ENCODE data around the gene TRIM50. TPM values are rescaled to one million over a fixed set of nuclear protein-coding genes. Genes with fewer than 3 reads are reported as not detected.
A peak's percentile ranks its signal among the peaks of the same experiment; 100 is the strongest.

The TRIM50 gene
- total and polyA plus RNA-seq, 9 of the 15 experiments (the other 6 are each of a cell fraction or from before 2014, with no cell fraction given): not detected

GRCh38 chr7:73356159-73356558 is 28.3 kb upstream of the TRIM50 start:
- WGBS (ENCODE audit: insufficient coverage, low coverage, missing lambda C conversion rate): 6% methylated on average over 5 of the region's 5 CpGs
- ATAC-seq (peak; percentile 36; the same call in 2 of the 3 replicates), FAIRE-seq (peak; percentile 75), DNase-seq (ENCODE audit: extremely low read depth in 1 of 4, low spot score in 3 of 4) (no peak)
- no peak overlapping the region for H2AFZ ChIP-seq (ENCODE audit: low read depth, low read length)
- ChIA-PET CTCF (ENCODE audit: low intra/inter-chr PET ratio) (interaction anchor here (0.7 kb wide), 1 partner anchor 234 kb away, joined by 4 read pairs; no protein-coding TSS in a partner anchor), POLR2A (no interaction called here)
- no peak overlapping the region for H3K9ac ChIP-seq (ENCODE audit: insufficient read depth in 1 of 2, low read depth in 2 of 2, low read length in 2 of 2)
- TF ChIP-seq HMBOX1 (IDR thresholded peaks at IDR 0.05) (no peak), TAF9B (IDR thresholded peaks at IDR 0.05; ENCODE audit: partially characterized antibody) (no peak), MTA2 (IDR thresholded peaks at IDR 0.05; ENCODE audit: low read depth) (no peak), ZNF696 (CRISPR knock-in tag; conservative IDR thresholded peaks at IDR 0.05) (no peak), YY1 (IDR thresholded peaks at IDR 0.05; ENCODE audit: borderline replicate concordance in 1 of 3, control insufficient read depth in 1 of 3, extremely low read depth in 1 of 3, insufficient read depth in 3 of 3, insufficient read length in 1 of 3, insufficient replicate concordance in 2 of 3, low read depth in 1 of 3, low read length in 2 of 3) (no peak), ESRRB (CRISPR knock-in tag; IDR thresholded peaks at IDR 0.05; ENCODE audit: borderline replicate concordance) (no peak), MCM3 (IDR thresholded peaks at IDR 0.05) (no peak), ZNF644 (tag; IDR thresholded peaks at IDR 0.05; ENCODE audit: low read depth) (no peak), GTF2A2 (tag; IDR thresholded peaks at IDR 0.05) (no peak), ZBTB8A (IDR thresholded peaks at IDR 0.05; ENCODE audit: partially characterized antibody) (no peak), FOXJ3 (CRISPR knock-in tag; IDR thresholded peaks at IDR 0.05) (no peak), MYBL2 (IDR thresholded peaks at IDR 0.05; ENCODE audit: low read depth) (no peak), MYBL2 (CRISPR knock-in tag; IDR thresholded peaks at IDR 0.05; ENCODE audit: borderline replicate concordance) (no peak)
- TF ChIP-seq, protein P1, sequence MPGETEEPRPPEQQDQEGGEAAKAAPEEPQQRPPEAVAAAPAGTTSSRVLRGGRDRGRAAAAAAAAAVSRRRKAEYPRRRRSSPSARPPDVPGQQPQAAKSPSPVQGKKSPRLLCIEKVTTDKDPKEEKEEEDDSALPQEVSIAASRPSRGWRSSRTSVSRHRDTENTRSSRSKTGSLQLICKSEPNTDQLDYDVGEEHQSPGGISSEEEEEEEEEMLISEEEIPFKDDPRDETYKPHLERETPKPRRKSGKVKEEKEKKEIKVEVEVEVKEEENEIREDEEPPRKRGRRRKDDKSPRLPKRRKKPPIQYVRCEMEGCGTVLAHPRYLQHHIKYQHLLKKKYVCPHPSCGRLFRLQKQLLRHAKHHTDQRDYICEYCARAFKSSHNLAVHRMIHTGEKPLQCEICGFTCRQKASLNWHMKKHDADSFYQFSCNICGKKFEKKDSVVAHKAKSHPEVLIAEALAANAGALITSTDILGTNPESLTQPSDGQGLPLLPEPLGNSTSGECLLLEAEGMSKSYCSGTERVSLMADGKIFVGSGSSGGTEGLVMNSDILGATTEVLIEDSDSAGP (CRISPR knock-in tag; IDR thresholded peaks at IDR 0.05): no peak
- no peaks in the 10 kb centered on the region for H3K9me1 ChIP-seq (ENCODE audit: control insufficient read depth, insufficient read depth, low read length)
- H3K9me3 ChIP-seq (replicated peaks; ENCODE audit: control insufficient read depth, insufficient read depth, low read depth, low read length): peaks cover 2% of the 10 kb centered on the region
- BruUV-seq (replicated peaks): no TSS peak
- no peak overlapping the region for H3K4me2 ChIP-seq (ENCODE audit: insufficient read depth, low read length)
- in situ Hi-C loops (cut with MboI): no loop called here
- no peaks in the 10 kb centered on the region for H3K36me3 ChIP-seq (ENCODE audit: control insufficient read depth, insufficient read depth, low read length)
- intact Hi-C loops (cut with micrococcal nuclease): no loop called here
- H3K4me3 ChIP-seq: no peak overlapping the region
- no peak overlapping the region for H3K27ac ChIP-seq (ENCODE audit: extremely low read depth, low read depth, low read length)
- peaks cover 60 to 85% of the 10 kb centered on the region in 2 experiments for H3K27me3 ChIP-seq (ENCODE audit: control insufficient read depth in 2 of 2, insufficient read depth in 2 of 2, low read length in 2 of 2)
- H4K20me1 ChIP-seq (replicated peaks; ENCODE audit: control insufficient read depth, insufficient read depth, low read length): no peaks in the 10 kb centered on the region
- peaks cover 0 to 18% of the 10 kb centered on the region in 2 experiments; a peak in 3 of 5 replicates for H3K4me1 ChIP-seq (replicated peaks in 1 of 2; ENCODE audit: control insufficient read depth in 2 of 2, insufficient read depth in 2 of 2, low read length in 2 of 2)
- no peaks in the 10 kb centered on the region for H3K79me2 ChIP-seq (ENCODE audit: control insufficient read depth, insufficient read depth, low read length)
